NCI-H460 (cell line): Measurements from ENCODE around the gene OR10A7. TPM values are rescaled to one million over a fixed set of nuclear protein-coding genes. Genes with fewer than 3 reads are reported as not detected.
A peak's percentile ranks its signal among the peaks of the same experiment; 100 is the strongest.
"Not testable (repeated sequence)": the region's sequence is repeated elsewhere in the genome, so short reads cannot be mapped to it uniquely, and the experiment has no call there.

ENCODE experiments used
- DNase-seq: peaks from one replicate; pipeline ENCODE4 v3.0.0-alpha.2; 2016; ENCODE audit warnings: low read depth; ENCODE audit errors: extremely low read depth
- polyA plus RNA-seq: library from polyadenylated mRNA; depleted of rRNA; stranded (reverse); fragments of >200 nt; gene quantifications from 2 replicates; pipeline ENCODE4 v1.2.3, GENCODE V29; 2014; cell fraction: nucleus; rRNA removed
- total RNA-seq: library from RNA; depleted of rRNA; stranded (reverse); fragments of >200 nt; shearing (Covaris generic); gene quantifications from 2 replicates; pipeline ENCODE4 v1.2.3, GENCODE V29; 2014; rRNA removed

OR10A7 gene
- total RNA-seq = not detected in 2 replicates
- not detected in 2 replicates for polyA plus RNA-seq

DNA sequence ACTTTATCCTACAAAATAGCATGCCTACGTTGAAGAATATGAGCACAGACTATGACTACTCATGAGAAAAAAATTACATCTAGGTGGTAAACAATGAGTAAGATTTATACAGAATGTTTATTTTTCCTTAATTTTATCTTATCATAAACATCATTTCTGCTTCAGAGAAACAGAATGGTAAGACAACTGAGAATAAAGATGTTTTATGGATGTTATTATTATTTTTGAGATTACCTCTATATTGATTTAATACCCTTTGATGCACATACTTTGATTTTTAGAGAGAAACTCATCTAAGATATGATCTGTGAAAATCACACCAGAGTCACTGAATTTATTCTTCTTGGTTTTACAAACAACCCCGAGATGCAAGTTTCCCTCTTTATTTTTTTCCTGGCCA, at the start of gene OR10A7:
Gene OR10A7 (plus strand): TSS at position 301 of the 400 bp plus-strand sequence. CDS start 0 bp downstream, at position 301.
- no peak for DNase-seq

GRCh38 chr12:55171445-55171844, 49.4 kb upstream of the OR10A7 start:
- DNase-seq = no peak

- DNase-seq = not testable (repeated sequence)
Observed at GRCh38 chr12:55171846-55172245, 49.0 kb upstream of the OR10A7 start.

DNA sequence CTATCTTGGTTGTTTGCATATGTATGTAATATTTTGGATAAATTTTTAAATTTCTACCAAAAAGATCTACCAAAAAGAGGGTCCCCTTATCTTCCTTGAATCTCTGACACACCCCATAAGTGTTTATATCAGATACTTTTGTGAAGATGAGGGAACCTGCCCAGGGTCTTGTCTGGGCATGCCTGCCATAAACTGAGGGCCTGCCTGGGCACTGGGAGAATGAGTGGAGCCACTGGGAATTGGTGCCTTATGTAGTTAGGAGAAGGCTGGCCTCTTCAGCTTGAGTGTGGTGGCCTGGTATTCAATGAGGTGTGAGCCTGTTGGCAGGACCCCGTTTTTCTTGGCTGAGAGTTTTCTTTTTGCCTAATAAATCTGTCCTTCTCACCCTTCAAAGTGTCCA, 48.1 kb upstream of the OR10A7 start:
- no peak for DNase-seq

DNA sequence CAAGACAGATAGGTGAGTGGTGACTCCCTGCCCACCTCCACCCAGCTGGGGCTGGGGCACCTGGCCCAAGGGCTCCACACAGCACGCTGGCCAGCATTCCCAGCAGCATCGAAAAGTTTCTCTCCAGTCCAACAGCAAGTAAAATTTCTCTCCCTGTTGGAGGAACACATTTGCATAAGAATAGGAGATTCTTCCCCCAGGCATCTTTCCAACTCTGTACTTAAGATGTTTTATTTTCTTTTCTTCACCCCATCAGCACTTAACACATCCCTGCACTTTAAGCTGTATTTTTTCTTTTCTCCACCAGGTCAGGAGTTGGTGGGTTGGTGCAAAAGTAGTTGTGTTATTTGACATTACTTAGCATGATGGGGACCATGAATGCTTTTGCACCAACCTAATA, 47.4 kb upstream of the OR10A7 start:
- DNase-seq = no peak

- no peak for DNase-seq
Observed at GRCh38 chr12:55188573-55188972, 32.3 kb upstream of the OR10A7 start.

DNA sequence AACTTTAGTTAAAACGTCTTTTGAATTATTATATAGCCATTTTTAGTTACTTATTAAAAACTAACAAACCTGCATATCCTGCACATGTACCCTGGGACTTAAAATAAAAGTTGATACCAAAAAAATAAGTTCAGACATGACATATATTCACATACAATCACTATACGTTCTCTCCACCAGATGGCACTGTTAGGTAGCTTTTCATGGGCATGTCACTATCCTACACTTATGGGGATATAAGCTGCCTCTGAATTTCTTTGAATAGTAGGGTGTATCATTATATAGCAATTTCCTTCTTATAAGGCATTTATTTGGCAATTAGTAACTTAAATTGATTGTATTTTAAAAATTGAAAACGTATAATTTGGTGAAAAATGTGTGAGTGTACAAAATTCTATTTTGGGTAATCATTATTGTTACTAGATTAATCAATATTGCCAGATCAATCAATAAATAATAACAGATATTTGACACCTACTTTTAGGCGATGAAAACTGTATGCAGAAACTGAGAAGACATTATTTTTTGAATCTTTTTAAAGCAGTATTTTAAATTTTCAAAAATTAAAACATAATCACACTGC, 31.8 kb upstream of the OR10A7 start:
- peak; percentile 83 for DNase-seq

DNA sequence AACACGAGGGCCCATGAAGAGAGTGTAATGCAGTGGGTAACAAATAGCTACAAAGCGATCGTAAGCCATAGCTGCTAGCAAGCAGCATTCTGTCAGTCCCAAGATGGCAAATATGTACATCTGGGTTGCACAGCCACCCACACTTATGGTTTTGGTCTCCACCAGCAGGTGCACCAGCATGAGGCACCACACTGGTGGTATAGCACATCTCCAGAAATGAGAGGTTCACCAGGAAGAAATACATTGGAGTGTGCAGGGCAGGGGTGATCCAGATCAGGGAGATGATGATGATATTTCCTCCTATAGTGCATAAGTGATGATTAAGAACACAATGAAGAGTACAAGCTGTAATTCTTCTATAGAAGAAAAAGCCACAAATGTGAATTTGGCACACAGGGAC, 26.4 kb upstream of the OR10A7 start:
- DNase-seq = no peak

- no peak for DNase-seq
Observed at GRCh38 chr12:55226523-55226922, 5.7 kb downstream of the OR10A7 start.

- DNase-seq = no peak
Observed at GRCh38 chr12:55227643-55228042, 6.8 kb downstream of the OR10A7 start.

DNA sequence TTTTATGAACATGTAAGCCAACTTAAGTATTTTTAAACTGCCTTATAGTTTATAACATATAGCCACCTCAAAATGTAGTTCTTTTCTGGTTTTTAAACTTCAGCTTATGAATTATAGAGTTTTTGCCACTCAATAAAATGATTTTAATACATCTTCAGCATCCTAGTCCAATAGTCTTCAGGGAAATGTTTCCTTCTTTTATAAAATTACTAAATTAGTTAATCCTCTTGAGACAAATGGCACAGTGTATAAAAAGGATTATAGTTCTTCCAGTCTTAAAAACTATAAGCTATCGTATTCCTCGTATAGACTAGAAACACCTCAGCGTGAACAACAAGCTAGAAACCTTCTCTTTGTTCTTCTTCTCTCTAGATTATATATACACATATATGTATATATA, 23.5 kb downstream of the OR10A7 start, which contains the start of gene OR6C74:
Gene OR6C74 (plus strand): TSS at position 301 of the 400 bp plus-strand sequence. CDS start 2,679 bp downstream, outside the sequence.
- no peak for DNase-seq

DNA sequence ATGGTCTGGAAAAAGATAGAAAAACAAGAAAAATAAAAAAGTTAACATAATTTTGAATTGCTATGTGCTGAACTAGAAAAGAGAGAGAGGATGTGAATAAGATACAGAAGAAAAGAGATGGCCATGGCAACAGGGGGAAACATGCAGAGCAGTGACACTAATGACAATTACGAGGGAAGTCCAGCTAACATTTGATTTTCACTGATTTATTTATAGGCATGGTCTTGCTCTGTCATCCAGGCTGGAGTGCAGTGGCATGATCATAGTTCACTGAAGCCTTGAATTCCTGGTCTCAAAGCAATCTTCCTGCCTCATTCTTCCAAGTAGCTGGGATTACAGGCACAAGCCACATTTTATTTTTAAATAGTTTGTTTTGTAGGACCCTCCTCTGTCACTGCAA, 25.3 kb downstream of the OR10A7 start:
- no peak for DNase-seq

GRCh38 chr12:55250944-55251343, 30.1 kb downstream of the OR10A7 start:
- no peak for DNase-seq

GRCh38 chr12:55253281-55253680, 32.5 kb downstream of the OR10A7 start:
- no peak for DNase-seq

GRCh38 chr12:55256831-55257230, 36.0 kb downstream of the OR10A7 start:
- no peak for DNase-seq

DNA sequence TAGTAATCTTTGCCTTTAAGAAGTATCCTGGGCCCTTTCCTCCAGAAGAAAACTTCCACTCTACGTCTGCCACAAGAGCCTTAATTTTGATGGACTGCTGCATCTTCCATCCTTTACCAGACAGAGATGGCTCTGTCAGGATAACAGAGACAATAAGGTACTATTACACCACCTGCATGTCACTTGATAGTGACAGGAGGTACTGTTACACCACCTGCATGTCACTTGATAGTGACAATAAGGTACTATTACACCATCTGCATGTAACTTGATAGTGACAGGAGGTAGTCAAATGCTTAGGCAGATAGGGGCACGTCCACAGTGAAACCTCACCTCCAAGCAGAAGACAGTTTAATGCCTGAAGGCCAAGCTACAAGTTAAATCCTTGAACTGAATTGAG, 37.5 kb downstream of the OR10A7 start:
- no peak for DNase-seq

Other genes starting within 250 kb of the OR10A7 start
- not detected in 2 replicates for gene TESPA1, start 236.3 kb upstream of the OR10A7 start, total RNA-seq
- not detected in 2 replicates for gene NEUROD4, start 201.1 kb upstream of the OR10A7 start, total RNA-seq
- not detected in 2 replicates for gene OR9K2, start 94.6 kb upstream of the OR10A7 start, total RNA-seq
- not detected in 2 replicates for gene OR6C74, start 23.6 kb downstream of the OR10A7 start, total RNA-seq
- not detected in 2 replicates for gene OR6C6, start 75.5 kb downstream of the OR10A7 start, total RNA-seq
- gene OR6C1, start 93.3 kb downstream of the OR10A7 start, total RNA-seq = not detected in 2 replicates
- gene OR6C3, start 109.7 kb downstream of the OR10A7 start, total RNA-seq = not detected in 2 replicates
- not detected in 2 replicates for gene OR6C75, start 141.9 kb downstream of the OR10A7 start, total RNA-seq
- not detected in 2 replicates for gene OR6C65, start 179.5 kb downstream of the OR10A7 start, total RNA-seq
- gene OR6C76, start 205.2 kb downstream of the OR10A7 start, total RNA-seq = not detected in 2 replicates
- not detected in 2 replicates for gene OR6C2, start 223.1 kb downstream of the OR10A7 start, total RNA-seq
- not detected in 2 replicates for gene OR6C70, start 249.1 kb downstream of the OR10A7 start, total RNA-seq